Camera-type eye (tissue), 1 donor: Measurements from ENCODE around the gene NRG3. TPM values are rescaled to one million over a fixed set of nuclear protein-coding genes. Genes with fewer than 3 reads are reported as not detected.

Experiments used
- total RNA-seq: library from RNA; depleted of rRNA; stranded (reverse); fragments of >200 nt; gene quantifications from one replicate; pipeline ENCODE4 v1.2.3, GENCODE V29; 2014

NRG3 gene
- total RNA-seq, result 7.9 TPM

DNA sequence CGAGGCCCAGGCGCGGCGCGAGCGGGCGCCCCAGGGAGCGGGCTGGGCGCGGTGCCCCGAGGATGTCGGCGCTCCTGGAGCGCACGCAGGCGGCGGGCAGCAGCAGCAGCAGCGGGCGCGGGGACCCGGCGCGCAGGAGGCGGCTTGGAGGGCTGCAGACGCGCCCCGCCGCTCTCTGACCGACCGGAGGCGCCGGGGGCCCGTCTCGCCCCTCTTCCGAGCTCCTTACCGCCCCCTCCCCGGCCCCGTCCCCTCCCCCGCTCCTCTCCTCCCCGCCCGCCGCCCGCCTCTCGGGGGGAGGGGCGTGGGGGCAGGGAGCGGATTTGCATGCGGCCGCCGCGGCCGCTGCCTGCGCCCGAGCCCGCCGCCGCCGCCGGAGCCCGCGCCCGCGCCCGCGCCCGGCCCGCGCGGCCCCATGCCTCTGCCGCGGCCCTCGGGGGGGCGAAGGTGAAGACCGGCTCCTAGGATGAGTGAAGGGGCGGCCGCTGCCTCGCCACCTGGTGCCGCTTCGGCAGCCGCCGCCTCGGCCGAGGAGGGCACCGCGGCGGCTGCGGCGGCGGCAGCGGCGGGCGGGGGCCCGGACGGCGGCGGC lies at the start of gene NRG3:
TSS of gene NRG3 (plus strand) at position 320 of the 592 bp plus-strand sequence.

